ENCODE data around the gene ANO8. TPM values are rescaled to one million over a fixed set of nuclear protein-coding genes. Genes with fewer than 3 reads are reported as not detected.

The ANO8 gene
- polyA plus RNA-seq, 1 of the 3 experiments (the other 2 are of a cell fraction): 7.8 TPM

DNA sequence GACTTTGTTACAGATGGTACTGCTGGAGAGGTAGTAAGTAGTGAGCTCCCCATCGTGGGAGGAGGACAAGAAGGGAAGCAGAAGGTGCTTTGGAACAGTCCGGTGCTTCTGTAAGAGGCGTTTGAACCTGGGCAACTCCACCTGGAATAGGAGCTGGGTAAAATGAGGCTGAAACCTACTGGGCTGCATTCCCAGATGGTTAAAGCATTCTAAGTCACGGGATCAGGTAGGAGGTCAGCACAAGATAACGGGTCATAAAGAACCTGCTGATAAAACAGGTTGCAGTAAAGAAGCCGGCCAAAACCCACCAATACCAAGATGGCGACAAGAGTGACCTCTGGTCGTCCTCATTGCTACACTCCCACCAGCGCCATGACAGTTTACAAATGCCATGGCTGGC, 47.9 kb downstream of the ANO8 start:
- peaks cover 0 to 5% of the 10 kb centered on the region in 2 experiments; a peak in 1 of 4 replicates for H3K4me1 ChIP-seq (ENCODE audit: control insufficient read depth in 1 of 2, insufficient read depth in 2 of 2, low read depth in 1 of 2, low read length in 1 of 2)
- H3K27me3 ChIP-seq (ENCODE audit: insufficient read depth): no peaks in the 10 kb centered on the region
- CTCF ChIA-PET: interaction anchor here (0.6 kb wide), 1 partner anchor 34 kb away, joined by 3 read pairs; no protein-coding TSS in a partner anchor
- POLR2A ChIA-PET: no interaction called here
- H3K4me2 ChIP-seq: no peak overlapping the region
- H3K79me2 ChIP-seq (ENCODE audit: insufficient read depth): no peaks in the 10 kb centered on the region
- H3K9ac ChIP-seq: no peak overlapping the region
- H3K36me3 ChIP-seq (replicated peaks in 1 of 2; ENCODE audit: control insufficient read depth in 1 of 2, insufficient read depth in 2 of 2, low read length in 1 of 2): no peaks in the 10 kb centered on the region
- no peak overlapping the region for H2AFZ ChIP-seq (ENCODE audit: low read depth)
- 100% methylated on average over 9 of the region's 9 CpGs for WGBS (ENCODE audit: low lambda C conversion rate)
- no peak for DNase-seq
- no peaks in the 10 kb centered on the region for H4K20me1 ChIP-seq (ENCODE audit: insufficient read depth)
- TF ChIP-seq NRF1 (IDR thresholded peaks at IDR 0.05; ENCODE audit: low read depth, low read length) (no peak), MEF2A (IDR thresholded peaks at IDR 0.05; ENCODE audit: borderline replicate concordance, low read depth) (no peak)
- TF ChIP-seq, protein P1, sequence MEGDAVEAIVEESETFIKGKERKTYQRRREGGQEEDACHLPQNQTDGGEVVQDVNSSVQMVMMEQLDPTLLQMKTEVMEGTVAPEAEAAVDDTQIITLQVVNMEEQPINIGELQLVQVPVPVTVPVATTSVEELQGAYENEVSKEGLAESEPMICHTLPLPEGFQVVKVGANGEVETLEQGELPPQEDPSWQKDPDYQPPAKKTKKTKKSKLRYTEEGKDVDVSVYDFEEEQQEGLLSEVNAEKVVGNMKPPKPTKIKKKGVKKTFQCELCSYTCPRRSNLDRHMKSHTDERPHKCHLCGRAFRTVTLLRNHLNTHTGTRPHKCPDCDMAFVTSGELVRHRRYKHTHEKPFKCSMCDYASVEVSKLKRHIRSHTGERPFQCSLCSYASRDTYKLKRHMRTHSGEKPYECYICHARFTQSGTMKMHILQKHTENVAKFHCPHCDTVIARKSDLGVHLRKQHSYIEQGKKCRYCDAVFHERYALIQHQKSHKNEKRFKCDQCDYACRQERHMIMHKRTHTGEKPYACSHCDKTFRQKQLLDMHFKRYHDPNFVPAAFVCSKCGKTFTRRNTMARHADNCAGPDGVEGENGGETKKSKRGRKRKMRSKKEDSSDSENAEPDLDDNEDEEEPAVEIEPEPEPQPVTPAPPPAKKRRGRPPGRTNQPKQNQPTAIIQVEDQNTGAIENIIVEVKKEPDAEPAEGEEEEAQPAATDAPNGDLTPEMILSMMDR (IDR thresholded peaks at IDR 0.05): no peak
- TF ChIP-seq, protein P2, sequence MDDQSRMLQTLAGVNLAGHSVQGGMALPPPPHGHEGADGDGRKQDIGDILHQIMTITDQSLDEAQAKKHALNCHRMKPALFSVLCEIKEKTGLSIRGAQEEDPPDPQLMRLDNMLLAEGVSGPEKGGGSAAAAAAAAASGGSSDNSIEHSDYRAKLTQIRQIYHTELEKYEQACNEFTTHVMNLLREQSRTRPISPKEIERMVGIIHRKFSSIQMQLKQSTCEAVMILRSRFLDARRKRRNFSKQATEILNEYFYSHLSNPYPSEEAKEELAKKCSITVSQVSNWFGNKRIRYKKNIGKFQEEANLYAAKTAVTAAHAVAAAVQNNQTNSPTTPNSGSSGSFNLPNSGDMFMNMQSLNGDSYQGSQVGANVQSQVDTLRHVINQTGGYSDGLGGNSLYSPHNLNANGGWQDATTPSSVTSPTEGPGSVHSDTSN (IDR thresholded peaks at IDR 0.05): no peak
- no peaks in the 10 kb centered on the region for H3K9me3 ChIP-seq
- peaks cover 7% of the 10 kb centered on the region for H3F3A ChIP-seq (replicated peaks; ENCODE audit: insufficient read depth)
- H3K4me3 ChIP-seq (ENCODE audit: low read depth in 2 of 2, low read length in 1 of 2): no peak overlapping the region
- no peaks in the 10 kb centered on the region for H3K9me2 ChIP-seq
- no peak overlapping the region for H3K27ac ChIP-seq (ENCODE audit: low read depth in 2 of 2, low read length in 1 of 2)

DNA sequence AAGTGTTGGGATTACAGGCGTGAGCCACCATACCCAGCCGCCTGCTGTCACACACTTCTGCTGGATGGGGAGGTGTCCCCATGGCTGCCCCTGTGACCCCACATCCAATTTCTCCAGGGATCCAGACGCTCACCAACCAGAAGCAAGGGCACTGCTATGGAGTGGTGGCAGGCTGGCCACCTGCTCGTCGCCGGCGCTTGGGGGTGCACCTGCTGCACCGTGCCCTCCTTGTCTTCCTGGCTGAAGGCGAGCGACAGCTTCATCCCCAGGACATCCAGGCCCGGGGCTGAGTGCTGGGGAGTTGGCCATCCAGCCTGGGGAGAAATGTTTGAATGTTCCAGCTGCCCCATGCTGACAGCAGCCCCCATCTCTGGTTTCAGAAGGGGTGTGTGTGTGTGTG, 48.4 kb downstream of the ANO8 start:
- Histone ChIP-seq H3K9me3 (no peaks in the 10 kb centered on the region), H3K4me1 (ENCODE audit: control insufficient read depth in 1 of 2, insufficient read depth in 2 of 2, low read depth in 1 of 2, low read length in 1 of 2) (peaks cover 0 to 5% of the 10 kb centered on the region in 2 experiments; a peak in 1 of 4 replicates), H2AFZ (ENCODE audit: low read depth) (no peak overlapping the region), H3K79me2 (ENCODE audit: insufficient read depth) (no peaks in the 10 kb centered on the region), H4K20me1 (ENCODE audit: insufficient read depth) (no peaks in the 10 kb centered on the region), H3K4me3 (ENCODE audit: low read depth in 2 of 2, low read length in 1 of 2) (no peak overlapping the region), H3K27ac (ENCODE audit: low read depth in 2 of 2, low read length in 1 of 2) (no peak overlapping the region), H3F3A (replicated peaks; ENCODE audit: insufficient read depth) (peaks cover 7% of the 10 kb centered on the region), H3K9me2 (no peaks in the 10 kb centered on the region), H3K27me3 (ENCODE audit: insufficient read depth) (no peaks in the 10 kb centered on the region), H3K36me3 (replicated peaks in 1 of 2; ENCODE audit: control insufficient read depth in 1 of 2, insufficient read depth in 2 of 2, low read length in 1 of 2) (no peaks in the 10 kb centered on the region), H3K9ac (no peak overlapping the region), H3K4me2 (no peak overlapping the region)
- no peak for DNase-seq
- TF ChIP-seq FOXM1 (IDR thresholded peaks at IDR 0.05; ENCODE audit: low read depth): no peak
- TF ChIP-seq JUND (IDR thresholded peaks at IDR 0.05): no peak
- no peak for TF ChIP-seq RAD21 (IDR thresholded peaks at IDR 0.05; ENCODE audit: low read length)
- TF ChIP-seq GABPA (IDR thresholded peaks at IDR 0.05; ENCODE audit: low read depth): no peak
- TF ChIP-seq, protein P1 (IDR thresholded peaks at IDR 0.05): no peak
- POLR2A ChIA-PET: no interaction called here
- 89% methylated on average over 5 of the region's 11 CpGs for WGBS (ENCODE audit: low lambda C conversion rate)
- CTCF ChIA-PET: no interaction called here

All from SK-N-SH (cell line).